SU-DHL-6 (cell line): Measurements from ENCODE around the gene RAB40C.

Experiments used
- H2AFZ ChIP-seq: fragments of 200-600 bp; sonication (generic); 2 replicates; pipeline ENCODE4 v1.6.1; 2014; ENCODE audit warnings: low read depth, mild to moderate bottlenecking, moderate library complexity, mixed read lengths, antibody characterized with exemption, low read length; ENCODE audit not compliant: severe bottlenecking
- H3F3A ChIP-seq: fragments of 200-600 bp; shearing (Covaris generic); 2 replicates; pipeline ENCODE4 v1.6.0; 2016; ENCODE audit warnings: antibody characterized with exemption, mild to moderate bottlenecking; ENCODE audit not compliant: insufficient read depth
- H3K27ac ChIP-seq: fragments of 200-600 bp; sonication (generic); 2 replicates; pipeline ENCODE4 v1.5.1; 2016; ENCODE audit warnings: low read depth, mild to moderate bottlenecking, low read length, moderate library complexity, mixed read lengths
- H3K27me3 ChIP-seq: fragments of 200-600 bp; sonication (generic), shearing (Covaris generic); 2 replicates; pipeline ENCODE4 v1.6.0; 2014; ENCODE audit warnings: mild to moderate bottlenecking, low read length
- H3K36me3 ChIP-seq: fragments of 200-600 bp; sonication (generic); 2 replicates; pipeline ENCODE4 v1.6.1; 2014; ENCODE audit warnings: mild to moderate bottlenecking, low read length, mixed read lengths
- H3K4me2 ChIP-seq: fragments of 300-600, 200-600 bp; shearing (Covaris generic), sonication (generic); 2 replicates; pipeline ENCODE4 v1.6.0; 2014; ENCODE audit warnings: low read length, low read depth, mild to moderate bottlenecking; ENCODE audit not compliant: poor library complexity, severe bottlenecking
- H3K4me3 ChIP-seq: fragments of 200-600 bp; sonication (generic); 2 replicates; pipeline ENCODE4 v1.5.1; 2014; ENCODE audit warnings: antibody characterized with exemption, low read length, mild to moderate bottlenecking, mixed read lengths; ENCODE audit not compliant: insufficient read depth, poor library complexity, severe bottlenecking
- H3K79me2 ChIP-seq: fragments of 200-600 bp; sonication (generic); 2 replicates; pipeline ENCODE4 v1.6.1; 2014; ENCODE audit warnings: mild to moderate bottlenecking, low read length, moderate library complexity; ENCODE audit not compliant: insufficient read depth
- H3K9ac ChIP-seq: fragments of 200-600 bp; sonication (generic); 2 replicates; pipeline ENCODE4 v1.7.0; 2014; ENCODE audit warnings: mild to moderate bottlenecking, low read length
- H3K9me2 ChIP-seq: fragments of 200-600 bp; sonication (generic); replicated peaks from 2 replicates; pipeline ENCODE4 v1.6.1; 2014; ENCODE audit warnings: low read length; ENCODE audit not compliant: insufficient read depth
- H3K9me3 ChIP-seq: fragments of 200-600 bp; sonication (generic); 2 replicates; pipeline ENCODE4 v1.6.1; 2014; ENCODE audit warnings: low read length, mixed read lengths; ENCODE audit not compliant: insufficient read depth
- H4K20me1 ChIP-seq: fragments of 200-600 bp; sonication (generic); 2 replicates; pipeline ENCODE4 v1.6.1; 2014; ENCODE audit warnings: low read depth, mild to moderate bottlenecking, antibody characterized with exemption, low read length, moderate library complexity, mixed read lengths
- EZH2phosphoT487 ChIP-seq: fragments of 200-600 bp; sonication (generic), shearing (Covaris generic); conservative IDR thresholded peaks from 2 replicates; pipeline ENCODE4 v1.6.1; 2018; ENCODE audit warnings: mild to moderate bottlenecking, antibody characterized with exemption, low read length, moderate library complexity, mixed read lengths
- TF ChIP-seq, protein P1 (sequence below): fragments of 200-600 bp; sonication (generic); IDR thresholded peaks from one replicate; pipeline ENCODE4 v1.5.1; 2017; ENCODE audit warnings: antibody characterized with exemption, mild to moderate bottlenecking, low read length, moderate library complexity; ENCODE audit not compliant: insufficient read depth, poor library complexity, severe bottlenecking

The RAB40C gene

DNA sequence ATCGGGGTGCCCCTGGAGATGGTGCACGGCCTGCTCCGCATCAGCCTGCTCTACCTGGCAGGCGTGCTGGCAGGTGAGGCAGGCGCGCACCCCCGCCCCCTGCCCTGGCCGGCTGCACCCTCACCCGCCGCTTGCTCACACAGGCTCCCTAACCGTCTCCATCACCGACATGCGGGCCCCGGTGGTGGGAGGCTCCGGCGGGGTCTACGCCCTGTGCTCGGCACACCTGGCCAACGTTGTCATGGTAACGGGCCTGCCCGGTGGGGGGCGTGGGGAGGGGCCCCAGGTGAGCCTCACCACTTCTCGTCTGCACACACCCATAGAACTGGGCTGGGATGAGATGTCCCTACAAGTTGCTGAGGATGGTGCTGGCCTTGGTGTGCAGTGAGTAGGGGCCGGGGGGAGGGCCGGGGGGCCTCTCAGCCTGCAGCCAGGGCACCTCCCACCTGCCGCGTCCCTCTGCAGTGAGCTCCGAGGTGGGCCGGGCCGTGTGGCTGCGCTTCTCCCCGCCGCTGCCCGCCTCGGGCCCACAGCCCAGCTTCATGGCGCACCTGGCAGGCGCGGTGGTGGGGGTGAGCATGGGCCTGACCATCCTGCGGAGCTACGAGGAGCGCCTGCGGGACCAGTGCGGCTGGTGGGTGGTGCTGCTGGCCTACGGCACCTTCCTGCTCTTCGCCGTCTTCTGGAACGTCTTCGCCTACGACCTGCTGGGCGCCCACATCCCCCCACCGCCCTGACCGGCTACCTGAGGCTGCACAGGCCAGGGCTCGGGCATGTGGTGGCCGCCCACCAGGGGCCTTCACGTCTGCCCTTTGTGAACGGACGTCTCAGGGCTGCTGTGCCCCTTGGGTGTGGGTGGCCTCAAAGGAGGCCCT is 87.7 kb downstream of the RAB40C start:
- Histone ChIP-seq H3K79me2 (peaks cover 16% of the 10 kb centered on the region; the same call in 1 of the 2 replicates), H2AFZ (no peak overlapping the region), H3K27me3 (no peaks in the 10 kb centered on the region), H3K9me3 (no peaks in the 10 kb centered on the region), H4K20me1 (no peaks in the 10 kb centered on the region), H3K36me3 (no peaks in the 10 kb centered on the region), H3K27ac (no peak overlapping the region), H3K4me2 (no peak overlapping the region), H3F3A (peaks cover 9% of the 10 kb centered on the region; the same call in 1 of the 2 replicates), H3K4me3 (no peak overlapping the region), H3K9ac (no peak overlapping the region), H3K9me2 (no peaks in the 10 kb centered on the region)
- no peak for TF ChIP-seq EZH2phosphoT487
- TF ChIP-seq, protein P1, sequence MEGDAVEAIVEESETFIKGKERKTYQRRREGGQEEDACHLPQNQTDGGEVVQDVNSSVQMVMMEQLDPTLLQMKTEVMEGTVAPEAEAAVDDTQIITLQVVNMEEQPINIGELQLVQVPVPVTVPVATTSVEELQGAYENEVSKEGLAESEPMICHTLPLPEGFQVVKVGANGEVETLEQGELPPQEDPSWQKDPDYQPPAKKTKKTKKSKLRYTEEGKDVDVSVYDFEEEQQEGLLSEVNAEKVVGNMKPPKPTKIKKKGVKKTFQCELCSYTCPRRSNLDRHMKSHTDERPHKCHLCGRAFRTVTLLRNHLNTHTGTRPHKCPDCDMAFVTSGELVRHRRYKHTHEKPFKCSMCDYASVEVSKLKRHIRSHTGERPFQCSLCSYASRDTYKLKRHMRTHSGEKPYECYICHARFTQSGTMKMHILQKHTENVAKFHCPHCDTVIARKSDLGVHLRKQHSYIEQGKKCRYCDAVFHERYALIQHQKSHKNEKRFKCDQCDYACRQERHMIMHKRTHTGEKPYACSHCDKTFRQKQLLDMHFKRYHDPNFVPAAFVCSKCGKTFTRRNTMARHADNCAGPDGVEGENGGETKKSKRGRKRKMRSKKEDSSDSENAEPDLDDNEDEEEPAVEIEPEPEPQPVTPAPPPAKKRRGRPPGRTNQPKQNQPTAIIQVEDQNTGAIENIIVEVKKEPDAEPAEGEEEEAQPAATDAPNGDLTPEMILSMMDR = no peak

DNA sequence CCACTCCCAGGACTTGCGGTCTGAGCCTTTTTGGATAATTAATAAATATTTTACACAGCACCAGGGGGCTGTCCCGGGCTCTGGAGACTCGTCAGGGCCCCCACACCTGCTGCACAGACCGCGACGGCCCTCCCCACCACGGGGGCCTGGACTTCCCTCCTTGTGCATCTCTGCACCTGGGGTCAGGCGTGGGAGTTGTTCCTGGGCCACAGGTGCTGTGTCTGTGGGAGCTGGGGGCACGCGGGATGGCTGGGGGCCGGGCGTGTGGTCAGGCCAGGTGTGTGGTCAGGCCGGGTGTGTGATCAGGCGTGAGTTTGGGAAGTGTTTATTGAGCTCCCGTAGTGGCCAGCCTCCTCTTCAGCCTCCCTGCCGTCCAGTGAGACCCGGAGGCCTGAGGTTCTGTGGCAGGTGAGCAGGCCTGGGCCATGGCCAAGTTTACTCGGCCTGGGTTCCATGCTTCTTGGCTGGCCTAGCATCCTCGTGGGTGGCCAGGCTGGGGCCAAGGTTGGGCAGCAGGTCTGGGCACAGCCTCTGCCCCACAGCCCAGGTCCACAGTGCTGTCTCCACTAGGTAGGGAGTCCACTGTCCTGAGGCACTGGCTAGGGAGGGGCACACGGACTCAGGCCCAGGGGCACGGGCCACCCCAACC is 88.5 kb downstream of the RAB40C start:
- peaks cover 9% of the 10 kb centered on the region; the same call in 1 of the 2 replicates for H3F3A ChIP-seq
- no peak for TF ChIP-seq EZH2phosphoT487
- TF ChIP-seq, protein P1 = no peak
- H3K9me3 ChIP-seq = no peaks in the 10 kb centered on the region
- H4K20me1 ChIP-seq = no peaks in the 10 kb centered on the region
- H3K27ac ChIP-seq = no peak overlapping the region
- peaks cover 23% of the 10 kb centered on the region; the same call in 1 of the 2 replicates for H3K79me2 ChIP-seq
- H2AFZ ChIP-seq = no peak overlapping the region
- no peak overlapping the region for H3K4me3 ChIP-seq
- no peaks in the 10 kb centered on the region for H3K27me3 ChIP-seq
- H3K4me2 ChIP-seq = no peak overlapping the region
- H3K9me2 ChIP-seq = no peaks in the 10 kb centered on the region
- no peak overlapping the region for H3K9ac ChIP-seq
- H3K36me3 ChIP-seq = no peaks in the 10 kb centered on the region
